Keratinocyte (primary cell): Measurements from ENCODE around the gene BOLA3.
"Not testable (repeated sequence)": the region's sequence is repeated elsewhere in the genome, so short reads cannot be mapped to it uniquely, and the experiment has no call there.

Experiments
- EZH2 ChIP-seq: IDR thresholded peaks from one replicate; pipeline ENCODE4 v1.6.1; 2012; ENCODE audit warnings: inconsistent platforms, mild to moderate bottlenecking, low read length, moderate library complexity
- TF ChIP-seq, protein P1 (sequence below), 3 experiments: IDR thresholded peaks in 1 of 3; conservative IDR thresholded peaks in 1 of 3; optimal IDR thresholded peaks in 1 of 3; 2 replicates in 2 of 3; 3 replicates in 1 of 3; pipeline versions ENCODE3 to v1.5.1; 2011; ENCODE audit warnings: low read length in 3 of 3, mild to moderate bottlenecking in 3 of 3, moderate library complexity in 2 of 3, control low read depth in 1 of 3, inconsistent platforms in 1 of 3; ENCODE audit not compliant: insufficient read depth in 2 of 3; ENCODE audit errors: extremely low read depth in 1 of 3

DNA sequence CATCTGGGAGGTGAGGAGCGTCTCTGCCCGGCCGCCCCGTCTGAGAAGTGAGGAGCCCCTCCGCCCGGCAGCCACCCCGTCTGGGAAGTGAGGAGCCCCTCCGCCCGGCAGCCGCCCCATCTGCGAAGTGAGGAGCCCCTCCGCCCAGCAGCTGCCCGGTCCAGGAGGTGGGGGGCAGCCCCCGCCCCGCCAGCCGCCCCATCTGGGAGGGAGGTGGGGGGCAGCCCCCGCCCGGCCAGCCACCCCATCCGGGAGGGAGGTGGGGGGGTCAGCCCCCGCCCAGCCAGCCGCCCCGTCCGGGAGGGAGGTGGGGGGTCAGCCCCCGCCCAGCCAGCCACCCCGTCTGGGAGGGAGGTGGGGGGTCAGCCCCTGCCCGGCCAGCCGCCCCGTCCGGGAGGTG, 23.8 kb downstream of the BOLA3 start:
- TF ChIP-seq, protein P1, sequence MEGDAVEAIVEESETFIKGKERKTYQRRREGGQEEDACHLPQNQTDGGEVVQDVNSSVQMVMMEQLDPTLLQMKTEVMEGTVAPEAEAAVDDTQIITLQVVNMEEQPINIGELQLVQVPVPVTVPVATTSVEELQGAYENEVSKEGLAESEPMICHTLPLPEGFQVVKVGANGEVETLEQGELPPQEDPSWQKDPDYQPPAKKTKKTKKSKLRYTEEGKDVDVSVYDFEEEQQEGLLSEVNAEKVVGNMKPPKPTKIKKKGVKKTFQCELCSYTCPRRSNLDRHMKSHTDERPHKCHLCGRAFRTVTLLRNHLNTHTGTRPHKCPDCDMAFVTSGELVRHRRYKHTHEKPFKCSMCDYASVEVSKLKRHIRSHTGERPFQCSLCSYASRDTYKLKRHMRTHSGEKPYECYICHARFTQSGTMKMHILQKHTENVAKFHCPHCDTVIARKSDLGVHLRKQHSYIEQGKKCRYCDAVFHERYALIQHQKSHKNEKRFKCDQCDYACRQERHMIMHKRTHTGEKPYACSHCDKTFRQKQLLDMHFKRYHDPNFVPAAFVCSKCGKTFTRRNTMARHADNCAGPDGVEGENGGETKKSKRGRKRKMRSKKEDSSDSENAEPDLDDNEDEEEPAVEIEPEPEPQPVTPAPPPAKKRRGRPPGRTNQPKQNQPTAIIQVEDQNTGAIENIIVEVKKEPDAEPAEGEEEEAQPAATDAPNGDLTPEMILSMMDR (optimal IDR thresholded peaks at IDR 0.05 in 1 of 3, IDR thresholded peaks at IDR 0.05 in 1 of 3, conservative IDR thresholded peaks at IDR 0.05 in 1 of 3; ENCODE audit: extremely low read depth in 1 of 3, insufficient read depth in 2 of 3, low read length in 3 of 3), result not testable (repeated sequence)
- not testable (repeated sequence) for TF ChIP-seq EZH2
